ENCODE measurements around the gene COMTD1. TPM values are rescaled to one million over a fixed set of nuclear protein-coding genes. Genes with fewer than 3 reads are reported as not detected.
"Not testable (repeated sequence)": the region's sequence is repeated elsewhere in the genome, so short reads cannot be mapped to it uniquely, and the experiment has no call there.

The COMTD1 gene
- total RNA-seq, 1 donor from 2014 or later: 17.1 TPM

- no peaks in the 10 kb centered on the region for H3K79me2 ChIP-seq (ENCODE audit: insufficient read depth, low read length)
- H3K4me1 ChIP-seq (ENCODE audit: insufficient read depth, low read length): peaks cover 11% of the 10 kb centered on the region
- no peak overlapping the region for H3K4me3 Mint-ChIP-seq (ENCODE audit: unreplicated experiment)
- H3K36me3 Mint-ChIP-seq (ENCODE audit: low read depth, unreplicated experiment): peaks cover 8% of the 10 kb centered on the region
- H3K9me3 Mint-ChIP-seq (ENCODE audit: unreplicated experiment): no peaks in the 10 kb centered on the region
- no peaks in the 10 kb centered on the region for H3K27me3 Mint-ChIP-seq (ENCODE audit: low read depth, unreplicated experiment)
- no peak overlapping the region for H3K27ac Mint-ChIP-seq (ENCODE audit: unreplicated experiment)
- no peak for TF ChIP-seq EZH2 (IDR thresholded peaks at IDR 0.05; ENCODE audit: insufficient read depth, low read length)
- TF ChIP-seq CTCF (IDR thresholded peaks at IDR 0.05; ENCODE audit: insufficient read depth, low read depth, low read length): no peak
- no peak overlapping the region for H3K27ac ChIP-seq (ENCODE audit: low read depth, low read length)
- H3K4me2 ChIP-seq (ENCODE audit: low read length): no peak overlapping the region
- H4K20me1 ChIP-seq (ENCODE audit: insufficient read depth, low read length): no peaks in the 10 kb centered on the region
- H3K4me3 ChIP-seq (ENCODE audit: insufficient read depth, low read depth, low read length): no peak overlapping the region
- DNase-seq (ENCODE audit: low read depth): no peak
- no peak overlapping the region for H3K9ac ChIP-seq (ENCODE audit: low read length)
- no peaks in the 10 kb centered on the region for H3K27me3 ChIP-seq (ENCODE audit: insufficient read depth, low read length)
- no peaks in the 10 kb centered on the region for H3K36me3 ChIP-seq (ENCODE audit: insufficient read depth, low read length)
- no peaks in the 10 kb centered on the region for H3K9me3 ChIP-seq (ENCODE audit: insufficient read depth, low read depth, low read length)
- H3K4me1 Mint-ChIP-seq (ENCODE audit: low read depth, unreplicated experiment): peaks cover 19% of the 10 kb centered on the region
- no peak overlapping the region for H2AFZ ChIP-seq (ENCODE audit: low read depth, low read length)
- FAIRE-seq: no peak
Observed at GRCh38 chr10:75203724-75204123, 32.0 kb downstream of the COMTD1 start.

- not testable (repeated sequence) for H3K9me3 ChIP-seq (ENCODE audit: insufficient read depth, low read depth, low read length); H3K4me3 ChIP-seq (ENCODE audit: insufficient read depth, low read depth, low read length); DNase-seq (ENCODE audit: low read depth); H3K27me3 ChIP-seq (ENCODE audit: insufficient read depth, low read length); H3K36me3 ChIP-seq (ENCODE audit: insufficient read depth, low read length); H3K4me1 ChIP-seq (ENCODE audit: insufficient read depth, low read length); H3K27ac ChIP-seq (ENCODE audit: low read depth, low read length); H4K20me1 ChIP-seq (ENCODE audit: insufficient read depth, low read length); H3K27me3 Mint-ChIP-seq (ENCODE audit: low read depth, unreplicated experiment); H3K4me3 Mint-ChIP-seq (ENCODE audit: unreplicated experiment); H3K36me3 Mint-ChIP-seq (ENCODE audit: low read depth, unreplicated experiment); H3K9ac ChIP-seq (ENCODE audit: low read length); H3K79me2 ChIP-seq (ENCODE audit: insufficient read depth, low read length); FAIRE-seq; H3K9me3 Mint-ChIP-seq (ENCODE audit: unreplicated experiment)
- Histone ChIP-seq H2AFZ (ENCODE audit: low read depth, low read length) (peak overlapping the region; percentile 37), H3K4me2 (ENCODE audit: low read length) (peak overlapping the region; percentile 22)
- H3K4me1 Mint-ChIP-seq (ENCODE audit: low read depth, unreplicated experiment): peaks cover 15% of the 10 kb centered on the region
- H3K27ac Mint-ChIP-seq (ENCODE audit: unreplicated experiment): peak overlapping the region; percentile 95
Observed at GRCh38 chr10:75203046-75203620, 32.6 kb downstream of the COMTD1 start.

- Mint-ChIP-seq H3K27me3 (ENCODE audit: low read depth, unreplicated experiment) (no peaks in the 10 kb centered on the region), H3K4me1 (ENCODE audit: low read depth, unreplicated experiment) (peaks cover 17% of the 10 kb centered on the region), H3K4me3 (ENCODE audit: unreplicated experiment) (no peak overlapping the region), H3K9me3 (ENCODE audit: unreplicated experiment) (no peaks in the 10 kb centered on the region), H3K36me3 (ENCODE audit: low read depth, unreplicated experiment) (peaks cover 8% of the 10 kb centered on the region), H3K27ac (ENCODE audit: unreplicated experiment) (peak overlapping the region; percentile 95)
- H2AFZ ChIP-seq (ENCODE audit: low read depth, low read length): peak overlapping the region; percentile 37
- no peak for TF ChIP-seq CTCF (IDR thresholded peaks at IDR 0.05; ENCODE audit: insufficient read depth, low read depth, low read length)
- TF ChIP-seq EZH2 (IDR thresholded peaks at IDR 0.05; ENCODE audit: insufficient read depth, low read length): no peak
- H3K79me2 ChIP-seq (ENCODE audit: insufficient read depth, low read length): no peaks in the 10 kb centered on the region
- H3K27me3 ChIP-seq (ENCODE audit: insufficient read depth, low read length): no peaks in the 10 kb centered on the region
- H3K4me3 ChIP-seq (ENCODE audit: insufficient read depth, low read depth, low read length): no peak overlapping the region
- no peaks in the 10 kb centered on the region for H3K9me3 ChIP-seq (ENCODE audit: insufficient read depth, low read depth, low read length)
- H3K27ac ChIP-seq (ENCODE audit: low read depth, low read length): no peak overlapping the region
- no peak overlapping the region for H3K9ac ChIP-seq (ENCODE audit: low read length)
- no peaks in the 10 kb centered on the region for H4K20me1 ChIP-seq (ENCODE audit: insufficient read depth, low read length)
- peak overlapping the region; percentile 22 for H3K4me2 ChIP-seq (ENCODE audit: low read length)
- DNase-seq (ENCODE audit: low read depth) (peak; percentile 46), FAIRE-seq (no peak)
- H3K36me3 ChIP-seq (ENCODE audit: insufficient read depth, low read length): no peaks in the 10 kb centered on the region
- H3K4me1 ChIP-seq (ENCODE audit: insufficient read depth, low read length): peaks cover 8% of the 10 kb centered on the region
Observed at GRCh38 chr10:75202321-75203045, 33.3 kb downstream of the COMTD1 start.
